Measurements from ENCODE around the gene NEK1. TPM values are rescaled to one million over a fixed set of nuclear protein-coding genes. Genes with fewer than 3 reads are reported as not detected.

Gene NEK1
- total and polyA plus RNA-seq, 2 of the 8 experiments (the other 6 are each of a cell fraction or from before 2014, with no cell fraction given) = 3.9 to 11.7 TPM

GRCh38 chr4:169372791-169373190 is 239.6 kb downstream of the NEK1 start:
- no peak overlapping the region for H2AFZ ChIP-seq (ENCODE audit: low read length)
- H2BK20ac ChIP-seq (ENCODE audit: low read length) = no peak overlapping the region
- FAIRE-seq (no peak), DNase-seq (ENCODE audit: low read depth in 1 of 2, low spot score in 2 of 2) (no peak)
- 77% methylated on average over 2 of the region's 2 CpGs; no CpG with 5 or more reads in 1 of the 2 experiments for WGBS, 2 experiments (ENCODE audit: extremely low coverage in 1 of 2, insufficient coverage in 1 of 2, insufficient read length in 1 of 2, insufficient replicate concordance in 2 of 2, low coverage in 1 of 2, low lambda C conversion rate in 2 of 2, missing lambda C conversion rate in 1 of 2)
- no peak overlapping the region for H3K4me2 ChIP-seq (ENCODE audit: insufficient read depth in 1 of 2, low read depth in 2 of 2, low read length in 2 of 2)
- H4K8ac ChIP-seq (ENCODE audit: extremely low read depth, insufficient read depth, low read length) = no peak overlapping the region
- H2BK5ac ChIP-seq (ENCODE audit: low read depth, low read length) = no peak overlapping the region
- no peak overlapping the region for H3K4me3 ChIP-seq (ENCODE audit: extremely low read depth in 1 of 4, insufficient read depth in 2 of 4, low read depth in 3 of 4, low read length in 4 of 4)
- H3K23ac ChIP-seq (ENCODE audit: insufficient read length) = no peak overlapping the region
- no peaks in the 10 kb centered on the region for H3K36me3 ChIP-seq (ENCODE audit: control insufficient read depth in 2 of 4, insufficient read depth in 4 of 4, low read length in 3 of 4)
- no peak overlapping the region for H3K27ac ChIP-seq (ENCODE audit: low read depth, low read length)
- no peak overlapping the region for H3K14ac ChIP-seq (ENCODE audit: insufficient read length)
- no peak overlapping the region for H3K4ac ChIP-seq (replicated peaks; ENCODE audit: insufficient read length, low read depth, low read length)
- no peak overlapping the region for H2BK15ac ChIP-seq (ENCODE audit: low read length)
- no peaks in the 10 kb centered on the region for H3K4me1 ChIP-seq (replicated peaks in 1 of 4; ENCODE audit: control insufficient read depth in 3 of 4, insufficient read depth in 4 of 4, low read length in 3 of 4)
- no peak overlapping the region for H2AK5ac ChIP-seq (ENCODE audit: low read depth, low read length)
- H3K79me2 ChIP-seq (ENCODE audit: control insufficient read depth in 1 of 2, insufficient read depth in 2 of 2, low read length in 2 of 2) = no peaks in the 10 kb centered on the region
- CTCF ChIA-PET (ENCODE audit: partially characterized antibody) = interaction anchor here (1.5 kb wide), 1 partner anchor 9 kb away, joined by 3 read pairs; no protein-coding TSS in a partner anchor
- H2BK12ac ChIP-seq (ENCODE audit: low read depth, low read length) = no peak overlapping the region
- H3K56ac ChIP-seq (replicated peaks; ENCODE audit: insufficient read length, low read depth, low read length) = no peak overlapping the region
- H4K91ac ChIP-seq (replicated peaks; ENCODE audit: insufficient read length, low read length) = no peak overlapping the region
- no peaks in the 10 kb centered on the region for H3K23me2 ChIP-seq (ENCODE audit: low read depth, low read length)
- H4K5ac ChIP-seq (ENCODE audit: insufficient read length, low read depth, low read length) = no peak overlapping the region
- H3K27me3 ChIP-seq (replicated peaks in 1 of 4; ENCODE audit: control insufficient read depth in 3 of 4, extremely low read depth in 1 of 4, insufficient read depth in 3 of 4, low read length in 3 of 4) = no peaks in the 10 kb centered on the region
- no peaks in the 10 kb centered on the region; a peak in 1 of 4 replicates for H3K9me3 ChIP-seq (ENCODE audit: insufficient read depth in 2 of 2, low read depth in 1 of 2, low read length in 1 of 2)
- H2BK120ac ChIP-seq (replicated peaks; ENCODE audit: low read depth, low read length) = no peak overlapping the region
- no peak overlapping the region for H3K9ac ChIP-seq (replicated peaks in 1 of 4; ENCODE audit: extremely low read depth in 1 of 4, low read depth in 3 of 4, low read length in 3 of 4)
- H3K18ac ChIP-seq (ENCODE audit: extremely low read depth, low read length) = no peak overlapping the region
- POLR2A ChIA-PET (ENCODE audit: partially characterized antibody) = no interaction called here
- H3K79me1 ChIP-seq (ENCODE audit: low read depth, low read length) = no peaks in the 10 kb centered on the region
- no peaks in the 10 kb centered on the region for H4K20me1 ChIP-seq (replicated peaks in 1 of 2; ENCODE audit: control insufficient read depth in 1 of 2, insufficient read depth in 2 of 2, low read length in 2 of 2)
- no peak for TF ChIP-seq NRF1 (IDR thresholded peaks at IDR 0.05; ENCODE audit: low read depth, low read length)
- no peak for TF ChIP-seq CREB1 (IDR thresholded peaks at IDR 0.05)
- TF ChIP-seq YY1 (IDR thresholded peaks at IDR 0.05; ENCODE audit: low read depth, low read length) = no peak
- TF ChIP-seq ASH2L (IDR thresholded peaks at IDR 0.05; ENCODE audit: low read length) = no peak
- TF ChIP-seq SP1 (IDR thresholded peaks at IDR 0.05; ENCODE audit: low read depth, low read length) = no peak
- TF ChIP-seq SIX5 (IDR thresholded peaks at IDR 0.05; ENCODE audit: low read depth, low read length) = no peak
- no peak for TF ChIP-seq BACH1 (IDR thresholded peaks at IDR 0.05; ENCODE audit: low read length)
- no peak for TF ChIP-seq BCL11A (IDR thresholded peaks at IDR 0.05; ENCODE audit: low read depth in 2 of 2, low read length in 2 of 2)
- TF ChIP-seq KDM5A (IDR thresholded peaks at IDR 0.05; ENCODE audit: low read length) = no peak
